Measurements from ENCODE around the gene KLHDC3.

DNA sequence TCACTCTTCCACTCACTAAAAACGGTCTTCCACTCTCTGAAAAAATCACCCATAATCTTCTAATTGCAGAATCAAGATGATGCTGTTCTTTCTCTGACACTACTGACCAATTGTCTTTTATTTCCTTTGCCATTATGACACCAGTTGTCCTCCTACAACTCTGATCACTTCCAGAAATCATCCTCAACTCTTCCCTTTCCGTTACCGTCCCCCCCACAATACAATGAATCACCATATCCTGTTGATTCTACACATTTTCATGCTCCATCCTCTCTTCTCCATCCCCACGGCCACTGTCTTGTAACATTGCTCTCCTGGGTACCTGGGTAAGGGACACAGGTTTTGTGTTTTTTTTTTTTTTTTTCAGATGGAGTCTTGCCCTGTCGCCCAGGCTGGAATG lies 32.2 kb upstream of the KLHDC3 start:
- TF ChIP-seq, protein P1, sequence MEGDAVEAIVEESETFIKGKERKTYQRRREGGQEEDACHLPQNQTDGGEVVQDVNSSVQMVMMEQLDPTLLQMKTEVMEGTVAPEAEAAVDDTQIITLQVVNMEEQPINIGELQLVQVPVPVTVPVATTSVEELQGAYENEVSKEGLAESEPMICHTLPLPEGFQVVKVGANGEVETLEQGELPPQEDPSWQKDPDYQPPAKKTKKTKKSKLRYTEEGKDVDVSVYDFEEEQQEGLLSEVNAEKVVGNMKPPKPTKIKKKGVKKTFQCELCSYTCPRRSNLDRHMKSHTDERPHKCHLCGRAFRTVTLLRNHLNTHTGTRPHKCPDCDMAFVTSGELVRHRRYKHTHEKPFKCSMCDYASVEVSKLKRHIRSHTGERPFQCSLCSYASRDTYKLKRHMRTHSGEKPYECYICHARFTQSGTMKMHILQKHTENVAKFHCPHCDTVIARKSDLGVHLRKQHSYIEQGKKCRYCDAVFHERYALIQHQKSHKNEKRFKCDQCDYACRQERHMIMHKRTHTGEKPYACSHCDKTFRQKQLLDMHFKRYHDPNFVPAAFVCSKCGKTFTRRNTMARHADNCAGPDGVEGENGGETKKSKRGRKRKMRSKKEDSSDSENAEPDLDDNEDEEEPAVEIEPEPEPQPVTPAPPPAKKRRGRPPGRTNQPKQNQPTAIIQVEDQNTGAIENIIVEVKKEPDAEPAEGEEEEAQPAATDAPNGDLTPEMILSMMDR (IDR thresholded peaks at IDR 0.05; ENCODE audit: extremely low read depth in 1 of 2, insufficient read depth in 1 of 2, low read depth in 1 of 2, low read length in 2 of 2): no peak
- TF ChIP-seq POLR2A (IDR thresholded peaks at IDR 0.05; ENCODE audit: low read depth, low read length): no peak
- no peak for TF ChIP-seq EZH2 (IDR thresholded peaks at IDR 0.05; ENCODE audit: borderline replicate concordance, low read depth, low read length, severe bottlenecking)
- no peak for TF ChIP-seq POLR2AphosphoS5 (IDR thresholded peaks at IDR 0.05; ENCODE audit: insufficient read depth, low read depth, low read length)
- TF ChIP-seq JUN (IDR thresholded peaks at IDR 0.05; ENCODE audit: borderline replicate concordance, insufficient read depth, insufficient read length, low read depth): no peak
- TF ChIP-seq, protein P2, sequence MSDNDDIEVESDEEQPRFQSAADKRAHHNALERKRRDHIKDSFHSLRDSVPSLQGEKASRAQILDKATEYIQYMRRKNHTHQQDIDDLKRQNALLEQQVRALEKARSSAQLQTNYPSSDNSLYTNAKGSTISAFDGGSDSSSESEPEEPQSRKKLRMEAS (IDR thresholded peaks at IDR 0.05; ENCODE audit: insufficient read depth, insufficient read length): no peak
- no peak for TF ChIP-seq MYC (IDR thresholded peaks at IDR 0.05; ENCODE audit: low read depth, low read length)
